Kidney (tissue), 14 donors: Measurements from ENCODE around the gene DHRS7B. TPM values are rescaled to one million over a fixed set of nuclear protein-coding genes. Genes with fewer than 3 reads are reported as not detected.
A peak's percentile ranks its signal among the peaks of the same experiment; 100 is the strongest.

Source experiments
- DNase-seq, 5 donors: peaks; one replicate each; pipeline ENCODE4 v3.0.0-alpha.2; 2013 to 2020
- FAIRE-seq: peaks from 2 replicates; lab custom pipeline; 2012; peaks lifted over from hg19 to GRCh38; lab: Jason Lieb, UNC
- H3K27ac ChIP-seq, 2 donors: one replicate each; pipeline ENCODE4 v1.7.0; 2013; ENCODE audit warnings: low read depth in 2 of 2, low read length in 2 of 2, inconsistent platforms in 1 of 2
- H3K27me3 ChIP-seq: one replicate; pipeline ENCODE4 v1.7.1; 2013; ENCODE audit warnings: low read length, inconsistent platforms; ENCODE audit not compliant: control insufficient read depth, insufficient read depth
- H3K36me3 ChIP-seq, 3 donors: one replicate each; pipeline versions ENCODE4 v1.7.0 to v1.7.1; 2013; ENCODE audit warnings: low read length in 3 of 3, control low read depth in 1 of 3, inconsistent platforms in 1 of 3; ENCODE audit not compliant: insufficient read depth in 3 of 3, control insufficient read depth in 2 of 3
- H3K4me1 ChIP-seq, 3 donors: one replicate each; pipeline versions ENCODE4 v1.7.0 to v1.7.1; 2013; ENCODE audit warnings: low read length in 3 of 3, inconsistent platforms in 1 of 3, low read depth in 1 of 3; ENCODE audit not compliant: control insufficient read depth in 2 of 3, insufficient read depth in 2 of 3
- H3K4me3 ChIP-seq, 3 donors: one replicate each; pipeline versions ENCODE4 v1.7.0 to v1.8.1; 2013; ENCODE audit warnings: low read length in 3 of 3, control low read depth in 1 of 3, inconsistent platforms in 1 of 3
- H3K9ac ChIP-seq, 3 donors: one replicate each; pipeline versions ENCODE4 v1.7.0 to v1.7.1; 2013; ENCODE audit warnings: low read length in 3 of 3, control low read depth in 1 of 3, inconsistent platforms in 1 of 3
- H3K9me3 ChIP-seq, 3 donors: one replicate each; pipeline versions ENCODE4 v1.7.0 to v1.7.1; 2013; ENCODE audit warnings: low read length in 3 of 3, control low read depth in 1 of 3, inconsistent platforms in 1 of 3; ENCODE audit not compliant: control insufficient read depth in 2 of 3, insufficient read depth in 1 of 3
- intact Hi-C: fragments of 100-400 bp; cut with DNase I; formaldehyde crosslinking; loops from one replicate; pipeline ENCODE4 v1.11.1; 2022
- polyA plus RNA-seq: library from polyadenylated mRNA; stranded (reverse); fragments of 350-450 nt; fragmentation: Illumina TruSeq; extraction: RNeasy Lipid Tissue Mini Kit (QIAGEN cat#74804); gene quantifications from one replicate; pipeline ENCODE4 v1.2.3, GENCODE V29; 2014; ENCODE audit warnings: low read depth, low replicate concordance; ENCODE audit not compliant: insufficient read depth
- total RNA-seq: library from RNA; stranded (reverse); fragmentation: NEBNext Ultra II Directional; extraction: Animal tissue kit (Norgen Biotek cat#: 25700); gene quantifications from one replicate; pipeline ENCODE4 v1.2.1, GENCODE V29; 2021
- TF ChIP-seq, protein P1 (sequence below): IDR thresholded peaks from 3 replicates; pipeline ENCODE4 v1.5.1; 2012; ENCODE audit warnings: mild to moderate bottlenecking, moderate library complexity, borderline replicate concordance; ENCODE audit not compliant: insufficient read depth; ENCODE audit errors: extremely low read depth
- donor health status: control.
- donor health status: control.
- donor health status: control.
- donor health status: control.
- donor health status: control.
- donor health status: DM: yes; HTN: yes; CAD: no.
- donor health status: Normal renal cell carcinoma (clear cell type).

Gene DHRS7B
- total and polyA plus RNA-seq, 2 donors from 2014 or later: 19.9 to 58.8 TPM

DNA sequence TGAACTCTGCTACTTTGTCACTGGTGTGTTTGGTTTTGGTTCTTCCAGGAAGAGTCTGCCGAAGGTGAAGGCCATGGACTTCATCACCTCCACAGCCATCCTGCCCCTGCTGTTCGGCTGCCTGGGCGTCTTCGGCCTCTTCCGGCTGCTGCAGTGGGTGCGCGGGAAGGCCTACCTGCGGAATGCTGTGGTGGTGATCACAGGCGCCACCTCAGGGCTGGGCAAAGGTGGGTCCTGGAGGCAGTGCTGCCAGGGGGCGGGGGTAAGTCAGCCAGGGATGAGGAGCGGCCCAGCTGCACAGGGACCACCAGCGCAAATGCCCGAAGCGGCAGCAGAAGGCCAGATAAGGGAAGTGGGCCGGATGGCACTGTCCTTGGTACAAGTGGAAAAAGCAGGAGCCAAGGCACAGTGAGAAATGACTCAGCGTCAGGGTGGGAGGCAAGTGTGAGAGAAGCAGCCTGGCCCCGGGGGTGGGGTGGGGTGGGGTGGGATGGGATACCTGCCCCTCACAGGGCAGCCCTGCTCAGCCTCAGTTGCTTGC lies 45.3 kb downstream of the DHRS7B start:
- intact Hi-C loops: no loop called here
- peak in 1 of 5 donors; percentile 70 for DNase-seq
- Histone ChIP-seq H3K27ac (no peak overlapping the region), H3K9me3 (no peaks in the 10 kb centered on the region), H3K27me3 (no peaks in the 10 kb centered on the region), H3K4me3 (no peak overlapping the region), H3K9ac (no peak overlapping the region), H3K36me3 (no peaks in the 10 kb centered on the region), H3K4me1 (peaks cover 0 to 4% (median 0%) of the 10 kb centered on the region in 3 donors)
- TF ChIP-seq, protein P1, sequence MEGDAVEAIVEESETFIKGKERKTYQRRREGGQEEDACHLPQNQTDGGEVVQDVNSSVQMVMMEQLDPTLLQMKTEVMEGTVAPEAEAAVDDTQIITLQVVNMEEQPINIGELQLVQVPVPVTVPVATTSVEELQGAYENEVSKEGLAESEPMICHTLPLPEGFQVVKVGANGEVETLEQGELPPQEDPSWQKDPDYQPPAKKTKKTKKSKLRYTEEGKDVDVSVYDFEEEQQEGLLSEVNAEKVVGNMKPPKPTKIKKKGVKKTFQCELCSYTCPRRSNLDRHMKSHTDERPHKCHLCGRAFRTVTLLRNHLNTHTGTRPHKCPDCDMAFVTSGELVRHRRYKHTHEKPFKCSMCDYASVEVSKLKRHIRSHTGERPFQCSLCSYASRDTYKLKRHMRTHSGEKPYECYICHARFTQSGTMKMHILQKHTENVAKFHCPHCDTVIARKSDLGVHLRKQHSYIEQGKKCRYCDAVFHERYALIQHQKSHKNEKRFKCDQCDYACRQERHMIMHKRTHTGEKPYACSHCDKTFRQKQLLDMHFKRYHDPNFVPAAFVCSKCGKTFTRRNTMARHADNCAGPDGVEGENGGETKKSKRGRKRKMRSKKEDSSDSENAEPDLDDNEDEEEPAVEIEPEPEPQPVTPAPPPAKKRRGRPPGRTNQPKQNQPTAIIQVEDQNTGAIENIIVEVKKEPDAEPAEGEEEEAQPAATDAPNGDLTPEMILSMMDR: no peak
- no peak for FAIRE-seq

DNA sequence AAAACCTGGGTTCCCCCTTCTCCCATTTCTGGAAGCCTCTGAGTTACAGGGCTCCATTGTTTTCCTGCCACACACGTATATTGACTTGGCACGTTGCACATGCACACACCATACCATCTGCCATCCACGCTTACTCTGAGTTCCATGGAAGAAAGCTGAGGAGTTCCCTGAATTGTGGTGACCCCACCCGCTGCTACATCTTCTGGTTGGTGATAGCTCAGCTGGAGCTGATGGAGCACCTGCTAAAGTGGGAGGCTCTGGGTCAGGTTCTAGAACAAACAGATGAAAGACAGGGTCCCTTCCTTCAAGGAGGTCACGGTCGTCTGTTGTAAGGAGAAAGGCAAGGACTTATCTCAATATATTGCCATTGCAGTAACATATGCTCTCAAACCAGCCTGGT lies 46.1 kb downstream of the DHRS7B start:
- FAIRE-seq (no peak), DNase-seq (no peak)
- TF ChIP-seq, protein P1: no peak
- peaks cover 0 to 4% (median 0%) of the 10 kb centered on the region in 3 donors for H3K4me1 ChIP-seq
- no peak overlapping the region for H3K4me3 ChIP-seq
- no peak overlapping the region for H3K27ac ChIP-seq
- H3K9me3 ChIP-seq: no peaks in the 10 kb centered on the region
- no peaks in the 10 kb centered on the region for H3K36me3 ChIP-seq
- H3K27me3 ChIP-seq: no peaks in the 10 kb centered on the region
- H3K9ac ChIP-seq: no peak overlapping the region
- intact Hi-C loops: no loop called here

DNA sequence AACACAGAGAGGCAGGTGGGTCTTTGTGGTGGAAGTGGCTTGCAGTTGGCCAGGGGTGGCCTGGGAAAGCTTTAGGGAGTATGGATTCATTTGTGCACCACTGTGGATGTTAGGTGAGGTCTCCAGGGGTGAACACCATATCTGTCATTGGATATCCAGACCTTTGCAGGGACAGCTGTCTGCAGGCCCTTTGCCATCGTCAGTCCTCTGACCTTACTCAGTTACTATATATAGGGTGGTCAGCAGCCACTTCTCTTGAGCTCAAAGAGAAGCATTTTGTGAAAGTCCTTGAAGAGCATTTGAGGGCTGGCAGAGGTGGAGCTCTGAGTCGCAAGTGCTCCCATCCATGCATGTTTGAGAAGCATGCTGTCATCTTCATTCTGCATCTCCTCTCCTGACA lies 46.8 kb downstream of the DHRS7B start:
- no peaks in the 10 kb centered on the region for H3K9me3 ChIP-seq
- no peak overlapping the region for H3K27ac ChIP-seq
- FAIRE-seq (no peak), DNase-seq (no peak)
- TF ChIP-seq, protein P1: no peak
- intact Hi-C loops: no loop called here
- no peak overlapping the region for H3K9ac ChIP-seq
- H3K4me1 ChIP-seq: peaks cover 0 to 4% (median 0%) of the 10 kb centered on the region in 3 donors
- H3K4me3 ChIP-seq: no peak overlapping the region
- no peaks in the 10 kb centered on the region for H3K36me3 ChIP-seq
- no peaks in the 10 kb centered on the region for H3K27me3 ChIP-seq

DNA sequence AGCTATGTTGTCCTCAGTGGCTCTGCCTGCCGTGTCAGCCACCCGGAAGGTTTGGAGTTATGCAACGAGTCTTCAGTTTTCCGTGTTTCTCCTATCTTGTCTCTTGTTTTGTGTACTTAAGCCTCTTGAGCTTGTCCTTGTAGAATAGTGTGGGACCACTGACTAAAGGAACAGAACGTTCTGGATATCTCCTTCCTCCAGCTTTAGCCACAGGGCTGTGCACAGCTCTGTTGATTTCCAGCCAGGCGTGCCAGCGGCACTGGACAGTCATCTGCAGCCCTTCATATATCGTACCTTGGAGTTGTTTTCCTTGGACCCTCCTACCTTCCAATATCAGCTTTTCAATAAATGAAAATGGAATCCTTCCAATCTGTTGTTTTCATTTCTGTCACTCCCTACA lies 47.4 kb downstream of the DHRS7B start:
- no peak for FAIRE-seq

More for the DNA sequence above, 47.4 kb downstream of the DHRS7B start:
- H3K9me3 ChIP-seq: no peaks in the 10 kb centered on the region
- no peaks in the 10 kb centered on the region for H3K27me3 ChIP-seq
- H3K4me1 ChIP-seq: peaks cover 0 to 4% (median 0%) of the 10 kb centered on the region in 3 donors
- intact Hi-C loops: no loop called here
- DNase-seq: peak in 1 of 5 donors; percentile 11
- no peak overlapping the region for H3K9ac ChIP-seq
- H3K4me3 ChIP-seq: no peak overlapping the region
- H3K27ac ChIP-seq: peak overlapping the region in 1 of 2 donors; percentile 28
- TF ChIP-seq, protein P1: no peak
- no peaks in the 10 kb centered on the region for H3K36me3 ChIP-seq
